NB4 (cell line): ENCODE results near the gene IGSF21.

Experiments used
- DNase-seq: peaks from one replicate; pipeline ENCODE4 v3.0.0; 2010; ENCODE audit warnings: low read depth
- H3K4me3 ChIP-seq: one replicate; pipeline ENCODE4 v1.5.1; 2011; ENCODE audit warnings: mild to moderate bottlenecking, low read depth, low read length, moderate library complexity
- CTCF ChIP-seq: IDR thresholded peaks from one replicate; pipeline ENCODE4 v1.5.1; 2012; ENCODE audit warnings: low read depth, low read length
- MAX ChIP-seq: IDR thresholded peaks from 2 replicates; pipeline ENCODE4 v1.6.1; 2011; ENCODE audit warnings: low read depth, low read length
- MYC ChIP-seq: IDR thresholded peaks from 2 replicates; pipeline ENCODE4 v1.6.1; 2011; ENCODE audit warnings: low read depth, low read length
- POLR2A ChIP-seq: IDR thresholded peaks from 2 replicates; pipeline ENCODE4 v1.6.1; 2011; ENCODE audit warnings: mild to moderate bottlenecking; ENCODE audit not compliant: insufficient read length; ENCODE audit errors: extremely low read depth

IGSF21 gene

GRCh38 chr1:18107369-18108298 lies at the start of gene IGSF21:
TSS of gene IGSF21 (plus strand) at chr1:18107798. CDS start at chr1:18108129, 331 bp downstream.
- no peak for TF ChIP-seq MAX
- no peak for TF ChIP-seq CTCF
- TF ChIP-seq POLR2A, result no peak
- no peak for TF ChIP-seq MYC
- H3K4me3 ChIP-seq, result no peak within 1 kb of the TSS
- no peak for DNase-seq

- DNase-seq, result no peak
- TF ChIP-seq MYC (no peak), CTCF (no peak), POLR2A (no peak), MAX (no peak)
- no peak overlapping the region for H3K4me3 ChIP-seq
These were observed 49.2 kb upstream of the IGSF21 start for GRCh38 chr1:18058206-18058921.

- TF ChIP-seq MAX, result no peak
- no peak for TF ChIP-seq CTCF
- TF ChIP-seq POLR2A, result no peak
- no peak for TF ChIP-seq MYC
- H3K4me3 ChIP-seq, result no peak overlapping the region
- DNase-seq, result no peak
These were observed 48.5 kb upstream of the IGSF21 start for GRCh38 chr1:18058981-18059605.

- TF ChIP-seq MYC (no peak), MAX (no peak), POLR2A (no peak), CTCF (no peak)
- H3K4me3 ChIP-seq, result no peak overlapping the region
- no peak for DNase-seq
These were observed 47.2 kb upstream of the IGSF21 start for GRCh38 chr1:18060366-18060765.

- TF ChIP-seq MAX (no peak), CTCF (no peak), POLR2A (no peak), MYC (no peak)
- peak; percentile 2 for DNase-seq
- H3K4me3 ChIP-seq, result no peak overlapping the region
These were observed 45.4 kb upstream of the IGSF21 start for GRCh38 chr1:18062185-18062584.
